Subcutaneous adipose tissue (tissue), 4 donors: ENCODE data around the gene IL21. TPM values are rescaled to one million over a fixed set of nuclear protein-coding genes. Genes with fewer than 3 reads are reported as not detected.

ENCODE experiments used
- CTCF ChIP-seq: fragments of 450-650 bp; IDR thresholded peaks from one replicate; pipeline ENCODE4 v1.5.1; 2016; ENCODE audit warnings: low read depth, mild to moderate bottlenecking, control low read depth, antibody characterized with exemption, moderate library complexity
- total RNA-seq, 4 donors: library from RNA; depleted of rRNA; stranded (reverse); fragments of >200 nt; gene quantifications; one replicate each; pipeline ENCODE4 v1.1.0, GENCODE V29; 2016

IL21 gene
- total RNA-seq, 4 donors from 2014 or later = not detected

GRCh38 chr4:122650148-122650547 is 29.3 kb upstream of the IL21 start:
- TF ChIP-seq CTCF = no peak

DNA sequence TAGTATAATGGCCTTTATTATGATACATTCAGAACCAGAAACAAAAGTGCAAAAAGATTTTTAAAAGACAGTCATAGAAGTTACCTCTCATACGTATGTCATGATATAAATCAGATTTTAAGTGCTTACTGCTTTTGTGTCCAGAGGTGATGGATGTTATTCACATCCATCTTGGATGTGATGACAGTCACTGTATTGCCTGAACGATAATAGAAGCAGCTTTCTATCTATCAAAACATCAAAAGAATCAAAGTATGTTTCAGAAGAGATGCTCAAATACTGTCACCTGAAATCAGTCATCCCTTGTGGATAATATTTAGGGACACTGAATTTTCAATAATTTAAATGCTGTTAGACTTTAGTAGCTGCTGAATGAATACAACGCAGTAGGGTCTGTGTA is 26.8 kb upstream of the IL21 start:
- TF ChIP-seq CTCF = no peak

GRCh38 chr4:122643257-122643656 is 22.4 kb upstream of the IL21 start:
- TF ChIP-seq CTCF = no peak

GRCh38 chr4:122639181-122639580 is 18.3 kb upstream of the IL21 start:
- TF ChIP-seq CTCF = no peak

GRCh38 chr4:122636697-122637096 is 15.8 kb upstream of the IL21 start:
- TF ChIP-seq CTCF = no peak

DNA sequence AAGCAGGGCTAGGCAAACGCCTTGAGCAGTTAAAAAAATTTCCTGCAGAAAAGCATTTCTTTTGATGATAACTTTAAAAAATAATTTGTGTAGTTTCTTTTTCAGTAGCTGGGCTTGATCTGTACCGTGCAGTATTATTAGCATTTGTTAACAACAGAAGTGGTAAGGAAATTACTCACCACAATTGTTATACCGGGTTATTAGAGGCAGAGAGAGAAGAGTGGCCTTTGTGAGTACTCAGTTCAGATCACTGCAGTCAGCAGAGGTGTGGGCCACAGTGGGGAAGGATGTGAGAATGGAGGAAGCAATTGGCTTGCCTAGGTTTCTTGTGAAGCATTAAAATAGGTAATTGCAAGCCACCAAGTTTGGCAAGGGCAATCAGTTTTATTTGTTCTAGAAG is 14.3 kb upstream of the IL21 start:
- no peak for TF ChIP-seq CTCF

DNA sequence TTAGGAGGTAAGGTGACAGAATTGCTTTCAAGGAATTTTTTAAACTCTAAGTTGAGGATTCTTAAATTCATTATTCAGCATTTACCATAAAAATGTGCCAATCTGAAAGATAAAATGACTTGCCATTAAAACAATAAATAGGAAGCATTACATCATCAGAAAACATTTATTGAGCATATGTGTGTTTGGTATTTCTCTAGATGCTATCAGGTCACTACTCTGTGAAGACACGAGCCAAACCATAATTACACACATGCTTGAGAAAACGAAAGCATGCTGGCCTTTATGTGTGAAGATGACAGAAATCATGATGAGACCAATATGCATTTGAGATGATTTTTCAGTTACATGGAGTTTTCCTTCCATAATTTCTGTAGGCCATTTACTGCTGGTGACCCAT is 12.3 kb upstream of the IL21 start:
- no peak for TF ChIP-seq CTCF
